ENCODE measurements around the gene HPCAL1.

DNA sequence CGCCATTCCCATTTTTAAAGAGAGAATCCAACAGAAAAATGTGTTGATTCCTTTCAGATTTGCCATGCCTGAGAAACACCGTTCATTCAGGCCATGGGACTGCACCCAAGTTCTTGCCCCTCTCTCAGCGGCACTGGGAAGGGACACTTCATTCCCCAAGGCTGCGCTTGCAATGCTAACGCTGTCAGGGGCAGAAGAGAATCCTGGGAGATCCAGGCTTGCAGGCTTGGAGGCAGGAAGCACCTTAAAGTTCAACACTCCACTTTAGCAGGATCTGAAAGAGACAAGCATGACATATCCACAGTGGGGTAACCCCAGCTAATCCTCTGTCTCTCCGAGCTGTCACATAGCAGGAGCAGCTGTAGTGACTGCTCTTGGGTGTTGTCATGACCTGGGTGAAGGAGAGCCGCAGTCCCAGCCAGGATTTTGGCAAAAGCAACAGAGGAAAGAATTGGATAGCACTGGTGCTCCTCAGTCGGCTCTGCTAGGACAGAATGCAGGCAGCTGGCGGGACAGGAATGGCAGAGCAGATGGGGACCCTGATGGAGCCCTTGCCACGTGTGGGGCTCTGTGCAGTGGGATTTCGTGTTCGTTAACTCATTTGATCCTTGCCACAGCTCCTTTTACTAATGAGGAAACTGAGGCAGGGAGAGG, 167.4 kb downstream of the HPCAL1 start:
- TF ChIP-seq, protein P1, sequence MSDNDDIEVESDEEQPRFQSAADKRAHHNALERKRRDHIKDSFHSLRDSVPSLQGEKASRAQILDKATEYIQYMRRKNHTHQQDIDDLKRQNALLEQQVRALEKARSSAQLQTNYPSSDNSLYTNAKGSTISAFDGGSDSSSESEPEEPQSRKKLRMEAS (IDR thresholded peaks at IDR 0.05), result no peak
- TF ChIP-seq CREB1 (IDR thresholded peaks at IDR 0.05; ENCODE audit: low read depth) (no peak), TCF12 (IDR thresholded peaks at IDR 0.05; ENCODE audit: low read depth) (no peak), TAF1 (IDR thresholded peaks at IDR 0.05; ENCODE audit: low read depth) (no peak), REST (IDR thresholded peaks at IDR 0.05; ENCODE audit: low read depth) (no peak)
